ENCODE measurements around the gene APOH.

Gene APOH

GRCh38 chr17:66235377-66235994 is 6.3 kb upstream of the APOH start:
- in situ Hi-C loops (cut with MboI; ENCODE audit: low sequenced_read_pairs): no loop called here

GRCh38 chr17:66234611-66235010 is 5.4 kb upstream of the APOH start:
- in situ Hi-C loops (cut with MboI; ENCODE audit: low sequenced_read_pairs): no loop called here

- in situ Hi-C loops (cut with MboI; ENCODE audit: low sequenced_read_pairs): no loop called here
Measured at GRCh38 chr17:66233023-66233753, 4.0 kb upstream of the APOH start.

GRCh38 chr17:66230922-66231591 is 1.8 kb upstream of the APOH start:
- in situ Hi-C loops (cut with MboI; ENCODE audit: low sequenced_read_pairs): no loop called here

- in situ Hi-C loops (cut with MboI; ENCODE audit: low sequenced_read_pairs): no loop called here
Measured at GRCh38 chr17:66229783-66230538, 746 bp upstream of the APOH start.

- in situ Hi-C loops (cut with MboI; ENCODE audit: low sequenced_read_pairs): no loop called here
Measured at GRCh38 chr17:66227212-66228045, 1.8 kb downstream of the APOH start.

- in situ Hi-C loops (cut with MboI; ENCODE audit: low sequenced_read_pairs): no loop called here
Measured at GRCh38 chr17:66222798-66223350, 6.3 kb downstream of the APOH start.

GRCh38 chr17:66221755-66222530 is 7.3 kb downstream of the APOH start:
- in situ Hi-C loops (cut with MboI; ENCODE audit: low sequenced_read_pairs): no loop called here

- in situ Hi-C loops (cut with MboI; ENCODE audit: low sequenced_read_pairs): no loop called here
Measured at GRCh38 chr17:66221343-66221742, 7.9 kb downstream of the APOH start.

- in situ Hi-C loops (cut with MboI; ENCODE audit: low sequenced_read_pairs): no loop called here
Measured at GRCh38 chr17:66220079-66220835, 9.0 kb downstream of the APOH start.

GRCh38 chr17:66215529-66215911 is 13.7 kb downstream of the APOH start:
- in situ Hi-C loops (cut with MboI; ENCODE audit: low sequenced_read_pairs): no loop called here

GRCh38 chr17:66214884-66215528 is 14.2 kb downstream of the APOH start:
- in situ Hi-C loops (cut with MboI; ENCODE audit: low sequenced_read_pairs): no loop called here

GRCh38 chr17:66211047-66211810 is 18.0 kb downstream of the APOH start:
- in situ Hi-C loops (cut with MboI; ENCODE audit: low sequenced_read_pairs): no loop called here

- in situ Hi-C loops (cut with MboI; ENCODE audit: low sequenced_read_pairs): no loop called here
Measured at GRCh38 chr17:66210208-66210574, 19.0 kb downstream of the APOH start.

- in situ Hi-C loops (cut with MboI; ENCODE audit: low sequenced_read_pairs): no loop called here
Measured at GRCh38 chr17:66207936-66208335, 21.3 kb downstream of the APOH start.

- in situ Hi-C loops (cut with MboI; ENCODE audit: low sequenced_read_pairs): no loop called here
Measured at GRCh38 chr17:66203274-66204015, 25.8 kb downstream of the APOH start.

GRCh38 chr17:66200685-66201092 is 28.5 kb downstream of the APOH start:
- in situ Hi-C loops (cut with MboI; ENCODE audit: low sequenced_read_pairs): no loop called here

All from hTERT RPE-1 (cell line).